ENCODE results near the gene BNC2.

The BNC2 gene

DNA sequence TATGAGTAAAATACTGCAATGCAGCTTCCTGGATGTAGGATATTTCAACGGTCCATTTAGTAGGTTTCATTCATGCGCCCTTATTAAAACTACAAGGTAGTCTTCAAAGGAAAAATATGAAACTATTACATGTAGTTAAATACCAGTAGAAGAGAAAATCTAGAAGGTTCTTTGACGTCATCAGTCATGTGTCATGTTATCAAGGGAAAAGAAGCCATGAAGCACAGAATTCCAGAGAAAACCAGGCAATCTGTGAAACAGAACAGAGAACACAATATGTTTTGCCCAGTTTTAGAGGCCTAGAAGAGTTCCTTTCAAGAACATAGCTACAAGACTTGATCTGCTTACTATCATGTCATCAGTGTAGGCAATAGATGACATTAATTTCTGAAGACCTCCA, 38.4 kb downstream of the BNC2 start:
- POLR2A ChIA-PET, result no interaction called here
- no peak overlapping the region for H3K27ac ChIP-seq (ENCODE audit: extremely low read depth, low read depth, low read length)
- no peaks in the 10 kb centered on the region for H3K4me1 ChIP-seq (ENCODE audit: control insufficient read depth, insufficient read depth, low read length)
- CTCF ChIA-PET, result no interaction called here
- TF ChIP-seq ZNF324 (tag by site-specific recombination; IDR thresholded peaks at IDR 0.05) (no peak), ZNF518A (tag by site-specific recombination; conservative IDR thresholded peaks at IDR 0.05; ENCODE audit: low read depth) (no peak), ZNF544 (tag by site-specific recombination; IDR thresholded peaks at IDR 0.05) (no peak), ZNF169 (tag by site-specific recombination; IDR thresholded peaks at IDR 0.05) (no peak), ZNF23 (tag by site-specific recombination; IDR thresholded peaks at IDR 0.05; ENCODE audit: borderline replicate concordance) (no peak), SCRT1 (tag by site-specific recombination; IDR thresholded peaks at IDR 0.05; ENCODE audit: borderline replicate concordance) (no peak), GLIS2 (tag by site-specific recombination; IDR thresholded peaks at IDR 0.05) (no peak), PBX3 (CRISPR knock-in tag; IDR thresholded peaks at IDR 0.05) (no peak), ZNF140 (tag by site-specific recombination; IDR thresholded peaks at IDR 0.05) (no peak), CTCF (tag by site-specific recombination; IDR thresholded peaks at IDR 0.05) (no peak), ZNF26 (tag by site-specific recombination; IDR thresholded peaks at IDR 0.05) (no peak), ZBTB20 (tag by site-specific recombination; IDR thresholded peaks at IDR 0.05) (no peak), ZBTB48 (tag by site-specific recombination; IDR thresholded peaks at IDR 0.05) (no peak)
- no peak overlapping the region for H3K4me3 ChIP-seq (ENCODE audit: low read depth, low read length)
- H3K9me3 ChIP-seq (ENCODE audit: control insufficient read depth, insufficient read depth, low read depth, low read length), result no peaks in the 10 kb centered on the region
- H3K36me3 ChIP-seq (ENCODE audit: control insufficient read depth in 2 of 2, insufficient read depth in 1 of 2, low read length in 2 of 2), result no peaks in the 10 kb centered on the region

GRCh38 chr9:16830806-16831205, 39.7 kb downstream of the BNC2 start:
- H3K9me3 ChIP-seq (ENCODE audit: control insufficient read depth, insufficient read depth, low read depth, low read length), result no peaks in the 10 kb centered on the region
- CTCF ChIA-PET, result no interaction called here
- no peak overlapping the region for H3K4me3 ChIP-seq (ENCODE audit: low read depth, low read length)
- TF ChIP-seq ZNF239 (tag by site-specific recombination; IDR thresholded peaks at IDR 0.05) (no peak), ZNF423 (tag by site-specific recombination; IDR thresholded peaks at IDR 0.05) (no peak), OSR2 (tag by site-specific recombination; IDR thresholded peaks at IDR 0.05) (no peak), ZNF114 (tag by site-specific recombination; IDR thresholded peaks at IDR 0.05) (no peak), ZNF555 (tag by site-specific recombination; conservative IDR thresholded peaks at IDR 0.05) (no peak), ZFP69B (tag by site-specific recombination; IDR thresholded peaks at IDR 0.05) (no peak), ZSCAN5A (tag by site-specific recombination; IDR thresholded peaks at IDR 0.05) (no peak)
- POLR2A ChIA-PET, result interaction anchor here (0.6 kb wide), 1 partner anchor 257 kb away, joined by 3 read pairs; no protein-coding TSS in a partner anchor
- H3K4me1 ChIP-seq (ENCODE audit: control insufficient read depth, insufficient read depth, low read length), result peaks cover 4% of the 10 kb centered on the region; the same call in 1 of the 2 replicates
- no peaks in the 10 kb centered on the region for H3K36me3 ChIP-seq (ENCODE audit: control insufficient read depth in 2 of 2, insufficient read depth in 1 of 2, low read length in 2 of 2)
- no peak overlapping the region for H3K27ac ChIP-seq (ENCODE audit: extremely low read depth, low read depth, low read length)

Measured in HEK293 (cell line).